Loucy (cell line): ENCODE data around the gene USO1.

Experiments used
- CTCF ChIP-seq: fragments of 200-600 bp; sonication (generic); conservative IDR thresholded peaks from 2 replicates; pipeline ENCODE4 v1.5.1; 2014; ENCODE audit warnings: mild to moderate bottlenecking, antibody characterized with exemption, low read length
- EZH2phosphoT487 ChIP-seq: fragments of 200-600 bp; IDR thresholded peaks from 2 replicates; pipeline ENCODE4 v1.6.1; 2018; ENCODE audit warnings: antibody characterized with exemption, mild to moderate bottlenecking, moderate library complexity, borderline replicate concordance

- TF ChIP-seq EZH2phosphoT487 (no peak), CTCF (no peak)
Measured at GRCh38 chr4:75715105-75715799, 9.1 kb upstream of the USO1 start.
